Keratinocyte (primary cell): ENCODE data around the gene DNAH17. TPM values are rescaled to one million over a fixed set of nuclear protein-coding genes. Genes with fewer than 3 reads are reported as not detected.

Experiments
- DNase-seq: peaks from one replicate; pipeline ENCODE4 v3.0.0-alpha.2; 2011; ENCODE audit warnings: low read depth, missing footprints, low spot score
- FAIRE-seq: peaks from 2 replicates; lab custom pipeline; 2011; peaks lifted over from hg19 to GRCh38; lab: Jason Lieb, UNC
- H2AFZ ChIP-seq: 2 replicates; pipeline ENCODE4 v1.6.0; 2012; ENCODE audit warnings: low read length, control low read depth, inconsistent platforms; ENCODE audit not compliant: control insufficient read depth
- H3K27ac ChIP-seq: 2 replicates; pipeline ENCODE4 v1.5.1; 2011; ENCODE audit warnings: low read length; ENCODE audit not compliant: control insufficient read depth, insufficient read depth
- H3K27me3 ChIP-seq: 3 replicates; pipeline ENCODE4 v1.6.0; 2011; ENCODE audit warnings: low read length; ENCODE audit not compliant: control insufficient read depth, insufficient read depth; ENCODE audit errors: extremely low read depth
- H3K36me3 ChIP-seq, 2 experiments: 2 replicates in 1 of 2; 3 replicates in 1 of 2; pipeline ENCODE4 v1.5.1; 2011; ENCODE audit warnings: low read length in 2 of 2, mild to moderate bottlenecking in 1 of 2; ENCODE audit not compliant: control insufficient read depth in 2 of 2, insufficient read depth in 2 of 2; ENCODE audit errors: extremely low read depth in 1 of 2
- H3K4me1 ChIP-seq: 3 replicates; pipeline ENCODE4 v1.5.1; 2011; ENCODE audit warnings: low read length; ENCODE audit not compliant: control insufficient read depth, insufficient read depth; ENCODE audit errors: extremely low read depth
- H3K4me2 ChIP-seq: 3 replicates; pipeline ENCODE4 v1.6.0; 2011; ENCODE audit warnings: low read depth, low read length; ENCODE audit not compliant: control insufficient read depth, insufficient read depth; ENCODE audit errors: extremely low read depth
- H3K4me3 ChIP-seq, 3 experiments: fragments of 200-600 bp in 1 of 3; sonication (generic) in 1 of 3; 2 replicates in 2 of 3; 3 replicates in 1 of 3; pipeline ENCODE4 v1.5.1; 2011 to 2016; ENCODE audit warnings: low read length in 3 of 3, mild to moderate bottlenecking in 3 of 3, control low read depth in 2 of 3, inconsistent platforms in 1 of 3, low read depth in 1 of 3, mixed read lengths in 1 of 3, mixed run types in 1 of 3, moderate library complexity in 1 of 3; ENCODE audit not compliant: control insufficient read depth in 2 of 3, insufficient read depth in 2 of 3; ENCODE audit errors: extremely low read depth in 1 of 3
- H3K79me2 ChIP-seq: 2 replicates; pipeline ENCODE4 v1.6.0; 2012; ENCODE audit warnings: low read length; ENCODE audit not compliant: control insufficient read depth, insufficient read depth
- H3K9ac ChIP-seq: 3 replicates; pipeline ENCODE4 v1.6.0; 2011; ENCODE audit warnings: low read length; ENCODE audit not compliant: control insufficient read depth, insufficient read depth; ENCODE audit errors: extremely low read depth
- H3K9me1 ChIP-seq: 3 replicates; pipeline ENCODE4 v1.6.0; 2011; ENCODE audit warnings: low read length; ENCODE audit not compliant: control insufficient read depth, insufficient read depth; ENCODE audit errors: extremely low read depth
- H3K9me3 ChIP-seq: 2 replicates; pipeline ENCODE4 v1.5.1; 2012; ENCODE audit warnings: low read depth, low read length; ENCODE audit not compliant: control insufficient read depth
- H4K20me1 ChIP-seq: 3 replicates; pipeline ENCODE4 v1.6.0; 2011; ENCODE audit warnings: low read length; ENCODE audit not compliant: control insufficient read depth, insufficient read depth; ENCODE audit errors: extremely low read depth
- EZH2 ChIP-seq: IDR thresholded peaks from one replicate; pipeline ENCODE4 v1.6.1; 2012; ENCODE audit warnings: inconsistent platforms, mild to moderate bottlenecking, low read length, moderate library complexity
- dilution Hi-C: fragments of 300-500 bp; cut with MboI; formaldehyde crosslinking; loops from one replicate; pipeline ENCODE4 v1.7.0; 2020; ENCODE audit warnings: low sequenced_read_pairs; ENCODE audit not compliant: extremely low pct_ligation_motif_present
- polyA plus RNA-seq, 5 experiments: library from polyadenylated mRNA; depleted of rRNA in 3 of 5; stranded (reverse) in 3 of 5; stranded (forward) in 1 of 5; unstranded in 1 of 5; fragments of >200 nt; gene quantifications; 1 replicate in 1 of 5; 2 replicates in 3 of 5; 3 replicates in 1 of 5; pipeline versions ENCODE4 v1.2.1 to v1.2.3, GENCODE V29; 2011 to 2012; ENCODE audit warnings: missing spikeins in 2 of 5, low read depth in 1 of 5, low replicate concordance in 1 of 5
- TF ChIP-seq, protein P1 (sequence below), 3 experiments: IDR thresholded peaks in 1 of 3; conservative IDR thresholded peaks in 1 of 3; optimal IDR thresholded peaks in 1 of 3; 2 replicates in 2 of 3; 3 replicates in 1 of 3; pipeline versions ENCODE3 to v1.5.1; 2011; ENCODE audit warnings: low read length in 3 of 3, mild to moderate bottlenecking in 3 of 3, moderate library complexity in 2 of 3, control low read depth in 1 of 3, inconsistent platforms in 1 of 3; ENCODE audit not compliant: insufficient read depth in 2 of 3; ENCODE audit errors: extremely low read depth in 1 of 3

Gene DNAH17
- polyA plus RNA-seq, 1 donor (not counting 4 experiments of a cell fraction or from before 2014, with no cell fraction given) = 0.16 TPM

DNA sequence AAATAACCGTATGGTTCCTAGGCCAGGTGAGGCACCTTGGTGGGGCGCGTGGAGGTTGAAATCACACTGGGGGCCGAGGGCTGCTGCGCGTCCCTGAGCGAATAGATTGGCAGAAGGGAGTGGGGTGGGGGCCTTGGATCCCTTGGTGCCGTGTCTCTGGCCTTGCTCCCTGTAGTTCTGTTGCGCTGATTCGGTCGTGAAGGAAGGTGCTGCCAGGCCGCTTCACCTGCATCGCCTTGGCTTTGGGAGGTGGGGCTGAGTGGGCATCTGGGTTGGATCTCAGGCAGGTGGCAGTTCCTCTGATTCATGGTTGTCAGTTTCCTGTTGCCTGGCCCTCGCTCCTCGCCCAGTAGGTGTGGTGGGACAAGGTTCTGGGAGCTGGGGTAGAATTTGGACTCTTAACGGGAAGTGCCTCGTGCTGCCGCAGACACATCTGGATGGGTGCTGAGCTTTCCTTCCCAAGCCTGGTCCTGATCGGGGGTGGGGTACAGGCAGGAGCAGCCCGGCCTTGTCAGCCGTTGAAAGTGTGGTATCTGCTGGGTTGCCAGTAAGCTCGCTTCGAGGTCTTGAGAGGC is 168.6 kb downstream of the DNAH17 start:
- H3K27me3 ChIP-seq = no peaks in the 10 kb centered on the region
- peaks cover 21% of the 10 kb centered on the region for H4K20me1 ChIP-seq
- no peak for TF ChIP-seq EZH2
- TF ChIP-seq, protein P1, sequence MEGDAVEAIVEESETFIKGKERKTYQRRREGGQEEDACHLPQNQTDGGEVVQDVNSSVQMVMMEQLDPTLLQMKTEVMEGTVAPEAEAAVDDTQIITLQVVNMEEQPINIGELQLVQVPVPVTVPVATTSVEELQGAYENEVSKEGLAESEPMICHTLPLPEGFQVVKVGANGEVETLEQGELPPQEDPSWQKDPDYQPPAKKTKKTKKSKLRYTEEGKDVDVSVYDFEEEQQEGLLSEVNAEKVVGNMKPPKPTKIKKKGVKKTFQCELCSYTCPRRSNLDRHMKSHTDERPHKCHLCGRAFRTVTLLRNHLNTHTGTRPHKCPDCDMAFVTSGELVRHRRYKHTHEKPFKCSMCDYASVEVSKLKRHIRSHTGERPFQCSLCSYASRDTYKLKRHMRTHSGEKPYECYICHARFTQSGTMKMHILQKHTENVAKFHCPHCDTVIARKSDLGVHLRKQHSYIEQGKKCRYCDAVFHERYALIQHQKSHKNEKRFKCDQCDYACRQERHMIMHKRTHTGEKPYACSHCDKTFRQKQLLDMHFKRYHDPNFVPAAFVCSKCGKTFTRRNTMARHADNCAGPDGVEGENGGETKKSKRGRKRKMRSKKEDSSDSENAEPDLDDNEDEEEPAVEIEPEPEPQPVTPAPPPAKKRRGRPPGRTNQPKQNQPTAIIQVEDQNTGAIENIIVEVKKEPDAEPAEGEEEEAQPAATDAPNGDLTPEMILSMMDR (optimal IDR thresholded peaks at IDR 0.05 in 1 of 3, IDR thresholded peaks at IDR 0.05 in 1 of 3, conservative IDR thresholded peaks at IDR 0.05 in 1 of 3; ENCODE audit: extremely low read depth in 1 of 3, insufficient read depth in 2 of 3, low read length in 3 of 3) = no peak
- H3K4me1 ChIP-seq = peaks cover 34% of the 10 kb centered on the region
- peak overlapping the region; percentile 46 for H3K27ac ChIP-seq
- dilution Hi-C loops = no loop called here
- H3K36me3 ChIP-seq = peaks cover 12 to 18% of the 10 kb centered on the region in 2 experiments
- H2AFZ ChIP-seq = no peak overlapping the region
- FAIRE-seq = no peak
- DNase-seq = no peak
- no peak overlapping the region for H3K4me3 ChIP-seq
- H3K9me1 ChIP-seq = peaks cover 19% of the 10 kb centered on the region
- peak overlapping the region; percentile 40 for H3K9ac ChIP-seq
- no peaks in the 10 kb centered on the region for H3K9me3 ChIP-seq
- peak overlapping the region; percentile 73 for H3K4me2 ChIP-seq
- peaks cover 42% of the 10 kb centered on the region for H3K79me2 ChIP-seq

DNA sequence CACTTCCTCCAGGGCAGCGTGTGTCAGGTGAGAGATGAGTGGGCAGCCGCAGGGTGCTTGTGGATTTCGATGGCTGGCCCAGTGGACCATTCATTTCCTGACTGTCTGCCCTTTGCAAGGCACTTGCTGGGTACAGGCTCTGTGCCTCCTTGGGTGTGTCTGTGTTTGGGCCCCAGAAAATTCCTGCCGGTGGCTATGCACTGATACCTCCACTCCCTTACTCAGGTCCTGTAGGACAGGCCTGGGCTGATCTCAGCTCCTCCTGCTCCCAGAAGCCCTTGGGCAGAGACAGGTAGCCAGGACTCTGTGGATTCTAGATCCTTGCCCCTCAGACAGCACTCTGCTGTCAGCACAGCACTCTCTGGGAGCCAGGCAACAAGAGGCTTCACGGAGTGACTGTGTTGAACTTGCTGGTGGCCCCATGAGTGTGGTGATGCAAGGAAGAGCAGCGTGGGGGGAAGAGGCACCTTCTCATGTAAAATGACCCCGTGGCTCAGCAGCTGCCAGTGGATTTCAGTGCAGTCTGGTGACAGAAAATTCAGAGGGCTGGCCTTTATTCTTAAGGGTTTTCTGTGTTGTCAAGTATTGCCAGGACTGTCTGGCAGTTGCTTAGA is 169.7 kb downstream of the DNAH17 start:
- Histone ChIP-seq H3K9ac (peak overlapping the region; percentile 35), H3K4me3 (peak overlapping the region in 1 of 3 experiments; percentile 26), H3K9me3 (no peaks in the 10 kb centered on the region), H4K20me1 (peaks cover 21% of the 10 kb centered on the region), H3K36me3 (peaks cover 21% of the 10 kb centered on the region in 2 experiments), H3K4me1 (peaks cover 34% of the 10 kb centered on the region), H3K27ac (peak overlapping the region; percentile 41), H2AFZ (no peak overlapping the region), H3K27me3 (no peaks in the 10 kb centered on the region), H3K4me2 (peak overlapping the region; percentile 67), H3K9me1 (peaks cover 19% of the 10 kb centered on the region), H3K79me2 (peaks cover 34% of the 10 kb centered on the region)
- FAIRE-seq (peak; percentile 94), DNase-seq (no peak)
- TF ChIP-seq, protein P1 (optimal IDR thresholded peaks at IDR 0.05 in 1 of 3, IDR thresholded peaks at IDR 0.05 in 1 of 3, conservative IDR thresholded peaks at IDR 0.05 in 1 of 3; ENCODE audit: extremely low read depth in 1 of 3, insufficient read depth in 2 of 3, low read length in 3 of 3) = no peak
- no peak for TF ChIP-seq EZH2
- dilution Hi-C loops = no loop called here
